GM23248 (cell line): ENCODE measurements around the gene TSPAN16.

Experiments used
- EZH2 ChIP-seq: fragments of 200-600 bp; sonication (generic); IDR thresholded peaks from 2 replicates; pipeline ENCODE4 v1.6.1; 2018; ENCODE audit warnings: antibody characterized with exemption, mild to moderate bottlenecking; ENCODE audit not compliant: insufficient read depth, poor library complexity, severe bottlenecking
- EZH2phosphoT487 ChIP-seq: fragments of 200-600 bp; sonication (generic); IDR thresholded peaks from 2 replicates; pipeline ENCODE4 v1.6.1; 2018; ENCODE audit warnings: antibody characterized with exemption, moderate library complexity, mild to moderate bottlenecking, low read depth; ENCODE audit not compliant: insufficient read depth

DNA sequence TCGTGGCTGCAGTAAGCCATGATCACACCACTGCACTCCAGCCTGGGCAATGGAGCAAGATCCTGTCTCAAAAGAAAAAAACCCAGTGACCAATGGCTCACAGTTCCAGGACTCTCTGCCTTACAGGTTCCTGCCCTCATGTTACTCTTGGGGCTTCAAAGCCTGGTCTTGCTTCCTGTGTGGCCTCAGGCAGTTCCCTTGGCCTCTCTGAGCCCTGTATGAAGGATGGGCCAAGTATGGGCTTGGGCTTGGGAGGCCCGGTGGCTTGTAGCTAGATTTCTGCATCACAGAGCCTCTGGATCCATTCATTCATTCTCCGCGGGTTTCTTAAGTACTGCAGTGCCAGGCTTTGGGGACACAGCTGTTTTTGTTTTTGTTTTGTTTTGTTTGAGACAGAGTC, 780 bp upstream of the TSPAN16 start:
- no peak for TF ChIP-seq EZH2
- no peak for TF ChIP-seq EZH2phosphoT487
